Subcutaneous abdominal adipose tissue (tissue), 5 donors: ENCODE measurements around the gene CCR9.
A peak's percentile ranks its signal among the peaks of the same experiment; 100 is the strongest.
"Not testable (repeated sequence)": the region's sequence is repeated elsewhere in the genome, so short reads cannot be mapped to it uniquely, and the experiment has no call there.

Experiments used
- H3K27ac ChIP-seq: one replicate; pipeline ENCODE4 v1.7.0; 2013; ENCODE audit warnings: low read depth, mild to moderate bottlenecking, inconsistent platforms, low read length, moderate library complexity
- H3K27me3 ChIP-seq, 5 donors: one replicate each; pipeline ENCODE4 v1.7.0; 2013; ENCODE audit warnings: low read length in 5 of 5, inconsistent platforms in 1 of 5; ENCODE audit not compliant: control insufficient read depth in 5 of 5, insufficient read depth in 4 of 5
- H3K36me3 ChIP-seq, 5 donors: one replicate each; pipeline ENCODE4 v1.7.0; 2013; ENCODE audit warnings: low read length in 5 of 5; ENCODE audit not compliant: control insufficient read depth in 5 of 5, insufficient read depth in 5 of 5
- H3K4me1 ChIP-seq, 5 donors: one replicate each; pipeline ENCODE4 v1.7.0; 2013; ENCODE audit warnings: low read length in 5 of 5, mild to moderate bottlenecking in 3 of 5, moderate library complexity in 1 of 5; ENCODE audit not compliant: control insufficient read depth in 5 of 5, insufficient read depth in 5 of 5
- H3K4me3 ChIP-seq, 5 donors: one replicate each; pipeline ENCODE4 v1.7.0; 2013; ENCODE audit warnings: low read length in 5 of 5, low read depth in 1 of 5
- H3K9ac ChIP-seq, 5 donors: one replicate each; pipeline ENCODE4 v1.7.0; 2013; ENCODE audit warnings: low read length in 5 of 5, mild to moderate bottlenecking in 4 of 5, moderate library complexity in 3 of 5
- H3K9me3 ChIP-seq, 5 donors: one replicate each; pipeline ENCODE4 v1.7.0; 2013; ENCODE audit warnings: low read length in 5 of 5; ENCODE audit not compliant: control insufficient read depth in 5 of 5
- donor health status: healthy.
- donor health status: healthy.
- donor health status: healthy.
- donor health status: healthy.
- donor health status: healthy.

The CCR9 gene, protein sequence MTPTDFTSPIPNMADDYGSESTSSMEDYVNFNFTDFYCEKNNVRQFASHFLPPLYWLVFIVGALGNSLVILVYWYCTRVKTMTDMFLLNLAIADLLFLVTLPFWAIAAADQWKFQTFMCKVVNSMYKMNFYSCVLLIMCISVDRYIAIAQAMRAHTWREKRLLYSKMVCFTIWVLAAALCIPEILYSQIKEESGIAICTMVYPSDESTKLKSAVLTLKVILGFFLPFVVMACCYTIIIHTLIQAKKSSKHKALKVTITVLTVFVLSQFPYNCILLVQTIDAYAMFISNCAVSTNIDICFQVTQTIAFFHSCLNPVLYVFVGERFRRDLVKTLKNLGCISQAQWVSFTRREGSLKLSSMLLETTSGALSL

DNA sequence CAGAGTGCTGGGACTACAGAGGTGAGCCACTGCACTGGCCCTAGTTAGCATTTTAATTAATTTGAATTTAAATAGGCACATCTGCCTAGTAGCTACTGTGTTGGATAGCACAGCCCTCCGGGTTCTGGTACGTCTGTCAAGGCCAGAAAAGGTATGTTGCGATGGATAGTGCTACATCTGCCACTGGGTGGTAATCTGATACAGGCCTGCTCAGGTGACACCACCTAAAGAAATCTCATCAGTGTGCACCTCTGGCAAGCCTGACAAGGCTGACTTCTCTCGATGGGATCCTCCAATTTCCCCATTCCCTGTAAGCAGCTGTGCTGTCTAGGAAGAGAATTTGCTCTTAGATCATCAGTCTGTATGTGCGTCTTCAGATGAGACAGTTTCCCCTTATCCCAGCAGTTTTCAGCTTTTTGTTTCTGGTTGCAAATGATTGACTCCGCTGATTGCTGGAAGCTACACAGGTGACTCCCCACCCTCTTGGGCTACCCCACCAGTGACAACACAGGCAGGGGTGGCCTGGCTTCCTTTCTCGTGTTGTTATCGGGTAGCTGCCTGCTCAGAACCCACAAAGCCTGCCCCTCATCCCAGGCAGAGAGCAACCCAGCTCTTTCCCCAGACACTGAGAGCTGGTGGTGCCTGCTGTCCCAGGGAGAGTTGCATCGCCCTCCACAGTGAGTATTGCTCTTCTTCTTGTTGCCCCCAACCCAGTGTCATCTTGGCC, at the start of gene CCR9:
Gene CCR9 (plus strand): TSS at position 565 of the 727 bp plus-strand sequence. CDS start 8,391 bp downstream, outside the sequence.
- Histone ChIP-seq H3K9me3 (no peaks in the 10 kb centered on the region), H3K4me1 (peaks cover 0 to 3% (median 0%) of the 10 kb centered on the region in 5 donors), H3K27ac (no peak within 1 kb of the TSS), H3K36me3 (no peaks in the 10 kb centered on the region), H3K9ac (no peak within 1 kb of the TSS), H3K4me3 (no peak within 1 kb of the TSS), H3K27me3 (peaks cover 0 to 4% (median 0%) of the 10 kb centered on the region in 5 donors)

DNA sequence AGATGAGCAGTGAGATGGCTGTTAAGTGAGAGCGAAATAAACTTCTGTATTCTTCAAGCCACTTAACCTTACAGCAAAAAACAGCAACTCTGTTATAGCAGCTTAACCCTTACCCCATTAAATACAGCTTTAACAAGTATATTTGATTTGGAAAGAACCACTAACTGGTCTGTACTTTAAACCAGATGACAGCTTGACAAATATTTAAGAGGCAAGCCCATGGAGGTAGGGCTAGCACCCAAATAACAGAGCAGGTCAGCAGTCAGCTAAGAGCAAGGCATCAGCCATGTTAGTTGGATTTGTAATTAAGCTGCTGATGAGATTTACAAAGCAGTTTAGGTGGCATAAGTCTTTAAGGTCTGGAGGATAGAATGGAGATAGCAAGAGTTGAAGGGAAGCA, 47.9 kb upstream of the CCR9 start:
- Histone ChIP-seq H3K9me3 (no peaks in the 10 kb centered on the region), H3K27me3 (no peaks in the 10 kb centered on the region), H3K36me3 (peaks cover 18 to 27% (median 20%) of the 10 kb centered on the region in 5 donors), H3K4me1 (peaks cover 0 to 23% (median 17%) of the 10 kb centered on the region in 5 donors), H3K27ac (no peak overlapping the region), H3K9ac (no peak overlapping the region), H3K4me3 (no peak overlapping the region)

DNA sequence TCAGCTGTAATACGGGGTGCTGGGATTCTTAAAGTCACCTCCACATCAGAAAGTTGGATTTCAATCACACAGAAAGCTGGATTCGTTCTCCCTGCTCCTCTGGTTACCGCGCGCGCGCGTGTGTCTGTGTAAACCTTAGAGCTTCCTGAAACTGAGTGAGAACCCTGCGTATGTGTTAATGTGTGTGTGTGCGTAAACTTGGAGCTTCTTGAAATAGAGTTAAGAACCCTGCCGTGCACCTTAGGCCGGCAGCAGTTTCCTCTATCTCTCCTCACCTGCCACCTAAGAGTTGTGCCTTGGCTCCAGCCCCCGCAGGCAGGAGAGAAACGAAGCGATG, 45.0 kb upstream of the CCR9 start:
- Histone ChIP-seq H3K27me3 (no peaks in the 10 kb centered on the region), H3K9ac (peak overlapping the region; percentile 11 to 89 (median 86)), H3K4me3 (peak overlapping the region; percentile 86 to 93 (median 89)), H3K36me3 (peaks cover 0 to 10% (median 4%) of the 10 kb centered on the region in 5 donors), H3K4me1 (peaks cover 0 to 23% (median 17%) of the 10 kb centered on the region in 5 donors), H3K27ac (peak overlapping the region; percentile 40), H3K9me3 (no peaks in the 10 kb centered on the region)

DNA sequence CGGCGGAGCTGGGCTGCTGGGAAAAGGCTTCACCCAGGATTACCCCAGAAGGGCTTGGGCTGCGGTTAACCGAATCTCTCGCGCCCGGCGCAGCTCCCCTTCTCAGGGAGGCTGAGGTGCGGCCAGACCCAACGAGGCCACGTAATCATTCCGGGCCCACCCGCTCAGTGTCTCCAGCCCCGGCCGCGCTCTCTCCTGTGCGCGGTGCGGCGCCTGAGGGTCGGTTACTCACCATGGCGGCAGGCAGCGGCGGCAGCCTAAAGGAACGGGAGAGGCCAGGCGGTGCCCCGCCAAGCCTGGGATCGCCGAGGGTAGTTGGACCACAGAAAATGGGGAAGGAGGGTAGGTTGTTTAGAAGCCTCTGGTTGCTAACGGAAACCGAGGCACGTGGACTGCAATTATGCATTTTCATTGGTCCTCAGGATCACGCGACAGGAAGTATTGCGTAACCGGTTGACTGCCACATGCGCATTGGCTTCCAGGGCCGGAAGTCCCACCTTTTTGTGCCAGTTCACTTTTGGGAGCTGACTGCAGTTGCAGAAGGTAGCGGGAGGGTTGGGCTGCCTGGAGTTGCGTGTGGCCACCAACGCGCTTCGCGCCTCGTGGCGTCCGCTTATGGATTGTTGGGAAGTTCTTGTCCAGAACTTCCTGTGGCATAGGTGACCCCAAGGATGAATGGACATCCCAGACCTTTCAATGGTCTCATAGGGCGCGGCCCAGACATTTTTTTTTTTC, 44.4 kb upstream of the CCR9 start, which contains the start of gene LZTFL1:
Gene LZTFL1 (minus strand): TSS at position 363 of the 735 bp plus-strand sequence. CDS start 128 bp downstream, at position 235.
- Histone ChIP-seq H3K9ac (peak within 1 kb of the TSS; percentile 11 to 89 (median 86)), H3K27me3 (peaks cover 0 to under 1% (median 0%) of the 10 kb centered on the region in 5 donors), H3K36me3 (peaks cover 0 to 6% (median 0%) of the 10 kb centered on the region in 5 donors), H3K9me3 (no peaks in the 10 kb centered on the region), H3K27ac (peak within 1 kb of the TSS; percentile 40), H3K4me3 (peak within 1 kb of the TSS; percentile 86 to 93 (median 89)), H3K4me1 (peaks cover 0 to 23% (median 17%) of the 10 kb centered on the region in 5 donors)

DNA sequence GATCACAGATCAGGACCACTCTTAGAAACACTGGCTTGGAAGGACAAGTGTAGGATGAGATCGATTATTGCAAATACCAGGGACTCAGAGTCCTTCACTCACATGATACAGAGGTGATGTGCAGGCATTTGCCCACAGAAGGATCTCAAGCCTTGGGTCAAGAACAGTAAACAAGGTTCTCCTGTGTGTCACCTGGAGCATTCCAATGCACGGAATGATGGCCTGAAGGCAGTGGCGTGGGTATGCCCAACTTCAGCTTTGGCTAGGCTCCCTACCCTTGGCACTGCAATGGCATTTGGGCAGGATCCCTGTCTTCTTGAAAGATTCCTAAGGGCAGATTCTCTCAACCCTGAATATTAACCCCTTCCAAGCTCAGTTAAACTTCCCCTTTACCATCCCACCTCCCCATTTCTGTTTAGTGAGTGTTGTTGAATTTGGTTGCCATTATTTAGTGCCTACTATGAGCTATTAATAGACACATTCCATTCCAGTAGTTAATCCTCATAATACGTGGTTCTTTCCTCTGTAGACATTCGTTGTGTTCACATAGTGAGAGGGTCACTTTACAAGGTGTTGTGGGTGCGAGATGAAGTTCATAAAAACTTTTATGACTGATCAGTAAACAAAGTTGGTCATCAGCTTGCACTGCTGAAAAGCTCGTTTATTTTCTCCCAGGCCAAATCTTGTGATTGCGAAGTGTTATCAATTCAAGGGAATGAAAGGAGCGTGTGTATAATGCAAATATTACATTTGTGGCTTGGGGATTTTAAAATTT, 43.3 kb upstream of the CCR9 start:
- Histone ChIP-seq H3K4me3 (peak overlapping the region in 1 of 5 donors; percentile 89), H3K36me3 (no peaks in the 10 kb centered on the region), H3K9ac (no peak overlapping the region), H3K27me3 (peaks cover 0 to 5% (median 0%) of the 10 kb centered on the region in 5 donors), H3K4me1 (peaks cover 0 to 23% (median 17%) of the 10 kb centered on the region in 5 donors), H3K27ac (no peak overlapping the region), H3K9me3 (no peaks in the 10 kb centered on the region)

DNA sequence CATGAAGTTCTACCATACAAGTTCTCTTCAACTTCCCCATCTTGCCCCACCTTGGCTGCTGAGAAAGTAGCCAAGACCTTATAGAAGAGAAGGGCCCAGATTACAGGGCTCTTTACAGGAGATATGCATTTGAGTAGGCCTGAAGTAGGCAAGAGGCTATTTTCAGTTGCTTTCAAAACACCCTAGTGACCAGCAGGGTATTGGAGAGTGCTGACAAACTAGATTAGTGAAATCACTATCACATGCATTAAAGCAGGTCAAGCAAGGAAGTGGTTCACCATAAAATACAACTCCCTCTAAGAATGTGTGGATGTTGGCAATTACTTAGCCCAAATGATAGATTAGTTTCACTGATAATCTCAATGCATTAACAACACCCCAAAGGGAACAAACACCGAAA, 41.7 kb upstream of the CCR9 start:
- Histone ChIP-seq H3K27me3 (peaks cover 0 to 5% (median 0%) of the 10 kb centered on the region in 5 donors), H3K9me3 (no peaks in the 10 kb centered on the region), H3K9ac (no peak overlapping the region), H3K4me1 (peaks cover 0 to 20% (median 16%) of the 10 kb centered on the region in 5 donors), H3K4me3 (no peak overlapping the region), H3K27ac (no peak overlapping the region), H3K36me3 (no peaks in the 10 kb centered on the region)

DNA sequence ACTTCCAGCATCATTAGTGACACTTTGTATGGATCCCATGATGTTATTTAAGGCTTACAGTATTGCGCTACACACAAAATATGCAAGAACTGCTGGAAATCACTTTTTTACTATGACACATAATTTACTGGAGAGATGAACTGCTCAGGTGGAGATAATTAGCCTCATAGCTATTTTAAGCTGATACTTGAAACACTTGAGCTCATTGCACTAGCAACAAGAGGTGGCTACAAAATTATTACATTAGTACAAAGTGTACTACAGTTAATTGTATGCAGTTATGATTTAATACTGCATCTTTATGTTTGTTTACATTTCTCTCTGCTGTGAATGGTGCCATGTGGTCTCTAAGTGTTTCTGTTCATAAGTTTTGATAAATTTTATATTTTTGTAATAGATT, 38.0 kb upstream of the CCR9 start:
- Histone ChIP-seq H3K9ac (no peak overlapping the region), H3K4me3 (no peak overlapping the region), H3K9me3 (no peaks in the 10 kb centered on the region), H3K27ac (no peak overlapping the region), H3K27me3 (peaks cover 3 to 7% (median 5%) of the 10 kb centered on the region in 5 donors), H3K36me3 (no peaks in the 10 kb centered on the region), H3K4me1 (no peaks in the 10 kb centered on the region)

DNA sequence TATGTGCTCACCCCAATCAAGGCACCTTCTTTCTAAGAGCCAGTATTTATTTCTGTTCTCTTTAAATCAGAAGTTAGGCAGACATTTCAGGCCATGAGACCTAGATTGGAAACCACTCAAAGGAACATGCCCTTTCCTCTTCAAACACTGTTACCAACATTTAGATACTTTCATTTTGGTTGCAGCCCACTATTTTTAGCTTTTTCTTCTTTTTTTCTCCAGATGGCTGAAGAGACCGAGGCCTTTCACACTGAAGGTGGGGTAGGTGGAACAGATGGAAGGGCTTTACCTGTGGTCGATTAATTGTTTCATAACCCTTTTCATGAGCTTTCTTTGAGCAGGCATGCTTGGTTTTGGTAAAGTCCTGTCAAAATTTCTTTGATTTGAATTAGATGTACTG, 33.5 kb upstream of the CCR9 start:
- Histone ChIP-seq H3K36me3 (no peaks in the 10 kb centered on the region), H3K27ac (no peak overlapping the region), H3K9ac (no peak overlapping the region), H3K27me3 (peaks cover 0 to 7% (median 4%) of the 10 kb centered on the region in 5 donors), H3K4me1 (no peaks in the 10 kb centered on the region), H3K9me3 (peaks cover 0 to 2% (median 0%) of the 10 kb centered on the region in 5 donors), H3K4me3 (no peak overlapping the region)

DNA sequence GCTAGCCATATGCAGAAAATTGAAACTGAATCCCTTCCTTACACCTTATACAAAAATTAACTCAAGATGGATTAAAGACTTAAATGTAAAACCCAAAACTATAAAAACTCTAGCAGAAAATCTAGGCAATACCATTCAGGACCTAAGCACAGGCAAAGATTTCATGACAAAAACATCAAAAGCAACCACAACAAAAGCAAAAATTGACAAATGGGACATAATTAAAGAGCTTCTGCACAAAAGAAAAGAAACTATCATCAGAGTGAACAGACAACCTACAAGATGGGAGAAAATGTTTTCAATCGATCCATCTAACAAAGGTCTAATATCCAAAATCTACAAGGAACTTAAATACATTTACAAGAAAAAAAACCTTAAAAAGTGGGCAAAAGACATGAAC, 30.0 kb upstream of the CCR9 start:
- not testable (repeated sequence) for H3K27me3 ChIP-seq, H3K4me3 ChIP-seq, H3K36me3 ChIP-seq, H3K9me3 ChIP-seq, H3K27ac ChIP-seq, H3K4me1 ChIP-seq, H3K9ac ChIP-seq
